IMR-90 (cell line): ENCODE data around the gene LCP1. TPM values are rescaled to one million over a fixed set of nuclear protein-coding genes. Genes with fewer than 3 reads are reported as not detected.

Experiments used
- ATAC-seq: fragments of 200-7000 bp; cut with Tn5 transposase; 2 replicates; pipeline ENCODE4 v1.9.1; 2020; ENCODE audit warnings: low read depth, mild to moderate bottlenecking, moderate library complexity
- BruUV-seq: library from RNA; stranded (reverse); fragments of 400-500 nt; replicated peaks from 2 replicates; lab custom pipeline; 2021; lab: Mats Ljungman, UMichigan
- CTCF ChIA-PET: fragments of 300-600 bp; formaldehyde crosslinking; extraction: SDS; loops from one replicate; lab custom pipeline; 2021; ENCODE audit warnings: antibody characterized with exemption; lab: Yijun Ruan, JAX
- POLR2A ChIA-PET: fragments of 300-600 bp; sonication (Branson Sonifier 250); formaldehyde crosslinking; loops from one replicate; lab custom pipeline; 2022; ENCODE audit warnings: antibody characterized with exemption; ENCODE audit not compliant: unreplicated experiment; lab: Charles Lee
- DNase-seq: peaks from one replicate; pipeline ENCODE4 v3.0.0; 2013
- H2AFZ ChIP-seq: replicated peaks from 2 replicates; pipeline ENCODE3; 2013; ENCODE audit warnings: low read length, mild to moderate bottlenecking; ENCODE audit not compliant: poor library complexity
- H2AK5ac ChIP-seq: 2 replicates; pipeline ENCODE4 v1.6.1; 2013; ENCODE audit warnings: low read depth, low read length, inconsistent platforms
- H2AK9ac ChIP-seq: replicated peaks from 2 replicates; pipeline ENCODE3; 2013; ENCODE audit warnings: mild to moderate bottlenecking, low read depth, low read length, moderate library complexity; ENCODE audit not compliant: poor library complexity
- H2BK120ac ChIP-seq: 2 replicates; pipeline ENCODE4 v1.6.1; 2013; ENCODE audit warnings: low read depth, low read length, inconsistent platforms
- H2BK15ac ChIP-seq: 3 replicates; pipeline ENCODE4 v1.6.1; 2013; ENCODE audit warnings: low read depth, low read length, inconsistent platforms
- H2BK20ac ChIP-seq: 2 replicates; pipeline ENCODE4 v1.6.1; 2013; ENCODE audit warnings: low read depth, mild to moderate bottlenecking, inconsistent platforms, low read length, moderate library complexity
- H2BK5ac ChIP-seq: 2 replicates; pipeline ENCODE4 v1.6.1; 2013; ENCODE audit warnings: mild to moderate bottlenecking, low read depth, low read length, inconsistent platforms; ENCODE audit not compliant: poor library complexity, severe bottlenecking
- H3K14ac ChIP-seq: replicated peaks from 2 replicates; pipeline ENCODE4 v1.6.1; 2013; ENCODE audit warnings: low read depth, low read length, inconsistent platforms
- H3K18ac ChIP-seq: 2 replicates; pipeline ENCODE4 v1.6.1; 2013; ENCODE audit warnings: low read depth, low read length, control low read depth
- H3K23ac ChIP-seq: 2 replicates; pipeline ENCODE4 v1.6.1; 2013; ENCODE audit warnings: low read depth, low read length, inconsistent platforms
- H3K27ac ChIP-seq: 2 replicates; pipeline ENCODE4 v1.5.1; 2013; ENCODE audit warnings: mild to moderate bottlenecking, control low read depth, low read length; ENCODE audit not compliant: insufficient read depth
- H3K27me3 ChIP-seq: 2 replicates; pipeline ENCODE4 v1.6.1; 2013; ENCODE audit warnings: low read length; ENCODE audit not compliant: control insufficient read depth, insufficient read depth
- H3K36me3 ChIP-seq: 2 replicates; pipeline ENCODE4 v1.6.1; 2013; ENCODE audit warnings: low read length, mixed read lengths; ENCODE audit not compliant: control insufficient read depth, insufficient read depth
- H3K4ac ChIP-seq: 2 replicates; pipeline ENCODE4 v1.6.1; 2013; ENCODE audit warnings: low read depth, low read length, inconsistent platforms
- H3K4me1 ChIP-seq: 2 replicates; pipeline ENCODE4 v1.6.1; 2013; ENCODE audit warnings: low read length, mixed read lengths; ENCODE audit not compliant: control insufficient read depth, insufficient read depth
- H3K4me2 ChIP-seq: 2 replicates; pipeline ENCODE4 v1.6.1; 2013; ENCODE audit warnings: low read depth, mild to moderate bottlenecking, control low read depth, low read length, moderate library complexity
- H3K4me3 ChIP-seq: 2 replicates; pipeline ENCODE4 v1.5.1; 2013; ENCODE audit warnings: low read depth, mild to moderate bottlenecking, control low read depth, low read length, moderate library complexity; ENCODE audit not compliant: insufficient read depth
- H3K56ac ChIP-seq: 2 replicates; pipeline ENCODE4 v1.6.1; 2013; ENCODE audit warnings: low read length, inconsistent platforms; ENCODE audit not compliant: insufficient read depth; ENCODE audit errors: extremely low read depth
- H3K79me1 ChIP-seq, 2 experiments: 2 replicates each; pipeline ENCODE4 v1.6.1; 2013; ENCODE audit warnings: low read length in 2 of 2, inconsistent platforms in 1 of 2, low read depth in 1 of 2
- H3K9ac ChIP-seq: 2 replicates; pipeline ENCODE4 v1.6.1; 2013; ENCODE audit warnings: low read depth, low read length, control low read depth
- H3K9me1 ChIP-seq: 2 replicates; pipeline ENCODE4 v1.6.1; 2013; ENCODE audit warnings: low read length, inconsistent platforms; ENCODE audit not compliant: insufficient read depth
- H3K9me3 ChIP-seq: 2 replicates; pipeline ENCODE4 v1.6.1; 2013; ENCODE audit warnings: low read length; ENCODE audit not compliant: control insufficient read depth, insufficient read depth
- H4K20me1 ChIP-seq: 2 replicates; pipeline ENCODE4 v1.6.1; 2013; ENCODE audit warnings: low read length, inconsistent platforms; ENCODE audit not compliant: insufficient read depth
- H4K5ac ChIP-seq: 2 replicates; pipeline ENCODE4 v1.6.1; 2013; ENCODE audit warnings: mild to moderate bottlenecking, low read depth, low read length, control low read depth
- H4K8ac ChIP-seq, 2 experiments: 2 replicates each; pipeline ENCODE4 v1.6.1; 2013; ENCODE audit warnings: low read depth in 2 of 2, low read length in 2 of 2, control low read depth in 1 of 2, inconsistent platforms in 1 of 2
- H4K91ac ChIP-seq: 2 replicates; pipeline ENCODE4 v1.6.1; 2013; ENCODE audit warnings: low read depth, low read length, inconsistent platforms; ENCODE audit not compliant: insufficient read depth
- BHLHE40 ChIP-seq: fragments of 150-350 bp; IDR thresholded peaks from 2 replicates; pipeline ENCODE4 v1.6.1; 2016; ENCODE audit warnings: mild to moderate bottlenecking, low read depth, low read length
- CEBPB ChIP-seq: IDR thresholded peaks from 2 replicates; pipeline ENCODE4 v1.6.1; 2012; ENCODE audit warnings: low read depth, low read length, improper control_type of control experiment
- CTCF ChIP-seq: conservative IDR thresholded peaks from 2 replicates; pipeline ENCODE4 v1.5.1; 2012; ENCODE audit warnings: mild to moderate bottlenecking, low read depth, low read length, improper control_type of control experiment
- MAFK ChIP-seq: IDR thresholded peaks from 2 replicates; pipeline ENCODE4 v1.6.1; 2012; ENCODE audit warnings: low read depth, low read length, improper control_type of control experiment
- RCOR1 ChIP-seq: IDR thresholded peaks from 2 replicates; pipeline ENCODE4 v1.6.1; 2012; ENCODE audit warnings: mild to moderate bottlenecking, low read length, improper control_type of control experiment; ENCODE audit not compliant: insufficient replicate concordance
- RFX5 ChIP-seq: IDR thresholded peaks from 2 replicates; pipeline ENCODE4 v1.8.0; 2012; ENCODE audit warnings: low read depth, mild to moderate bottlenecking, low read length, moderate library complexity
- WGBS, 2 experiments: methylation state at CpG; one replicate each; pipeline versions ENCODE4 v1.1.5 to v1.1.7; 2013; ENCODE audit warnings: missing lambda C conversion rate in 2 of 2; ENCODE audit not compliant: insufficient read length in 1 of 2; ENCODE audit errors: extremely low coverage in 2 of 2; 5-methylcytosine and 5-hydroxymethylcytosine counted together
- dilution Hi-C: fragments of 300-500 bp; cut with HindIII; formaldehyde crosslinking; loops from one replicate; pipeline ENCODE4 v1.14.3; 2018; ENCODE audit warnings: low sequenced_read_pairs; ENCODE audit not compliant: unreplicated experiment
- in situ Hi-C: fragments of 300-500 bp; cut with MboI; formaldehyde crosslinking; loops from 3 replicates; pipeline ENCODE4 v1.14.3; 2019; ENCODE audit warnings: low sequenced_read_pairs, inconsistent platforms, mixed read lengths
- intact Hi-C: fragments of 100-400 bp; cut with micrococcal nuclease; formaldehyde crosslinking; loops from 2 replicates; pipeline ENCODE4 v1.10.0; 2022
- polyA plus RNA-seq, 3 experiments: library from polyadenylated mRNA; depleted of rRNA; stranded (reverse); fragments of >200 nt; gene quantifications; 2 replicates each; pipeline ENCODE4 v1.2.3, GENCODE V29; 2012; ENCODE audit warnings: low replicate concordance in 1 of 3
- total RNA-seq: library from RNA; depleted of rRNA; stranded (reverse); fragments of >200 nt; gene quantifications from 2 replicates; pipeline ENCODE4 v1.2.3, GENCODE V29; 2012
- TF ChIP-seq, protein P1 (sequence below): fragments of 150-350 bp; IDR thresholded peaks from 2 replicates; pipeline ENCODE4 v1.6.1; 2016; ENCODE audit warnings: low read depth, mild to moderate bottlenecking, low read length, moderate library complexity, borderline replicate concordance

LCP1 gene
- total and polyA plus RNA-seq, 2 of the 4 experiments (the other 2 are of a cell fraction) = not detected

DNA sequence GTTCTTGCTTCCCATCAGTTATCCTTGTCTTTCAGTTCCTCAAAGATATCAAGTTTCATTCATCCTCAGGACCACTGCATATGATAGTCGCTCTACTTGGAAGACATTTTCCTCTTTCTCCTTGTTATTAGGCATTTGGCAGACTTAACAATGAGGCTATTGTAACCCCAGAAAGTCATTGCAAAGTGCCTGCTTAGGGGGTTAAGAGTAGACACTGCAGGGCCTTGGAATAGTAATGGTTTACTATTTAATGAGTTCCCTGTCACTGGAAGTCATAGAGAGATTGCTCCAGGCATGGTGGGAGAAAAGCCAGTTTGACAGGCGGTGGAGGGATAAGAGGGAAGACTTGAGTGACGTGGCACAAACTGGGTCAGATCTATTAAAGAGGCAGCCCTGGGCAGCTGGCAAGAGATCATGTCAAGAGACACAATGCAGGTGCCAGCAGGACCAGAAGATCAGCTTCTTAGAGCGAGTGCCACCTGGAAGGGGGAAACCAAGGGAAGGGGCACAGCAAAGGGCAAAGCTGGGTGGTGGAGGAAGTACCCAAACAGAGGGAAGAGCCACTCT, 60.3 kb downstream of the LCP1 start:
- Histone ChIP-seq H3K23ac (no peak overlapping the region), H3K18ac (no peak overlapping the region), H3K4ac (no peak overlapping the region), H3K14ac (no peak overlapping the region), H2AK5ac (no peak overlapping the region), H3K36me3 (no peaks in the 10 kb centered on the region), H4K5ac (no peak overlapping the region), H3K79me1 (no peaks in the 10 kb centered on the region), H2BK20ac (no peak overlapping the region), H2BK15ac (no peak overlapping the region), H4K20me1 (no peaks in the 10 kb centered on the region), H3K9me3 (no peaks in the 10 kb centered on the region), H3K27me3 (peaks cover 6% of the 10 kb centered on the region), H2BK5ac (no peak overlapping the region), H2AK9ac (no peak overlapping the region), H3K56ac (no peak overlapping the region), H3K27ac (no peak overlapping the region), H4K8ac (no peak overlapping the region), H3K4me3 (no peak overlapping the region), H2BK120ac (no peak overlapping the region), H3K4me1 (no peaks in the 10 kb centered on the region), H3K9me1 (no peaks in the 10 kb centered on the region), H2AFZ (no peak overlapping the region), H3K4me2 (no peak overlapping the region), H4K91ac (no peak overlapping the region), H3K9ac (no peak overlapping the region)
- TF ChIP-seq, protein P1, sequence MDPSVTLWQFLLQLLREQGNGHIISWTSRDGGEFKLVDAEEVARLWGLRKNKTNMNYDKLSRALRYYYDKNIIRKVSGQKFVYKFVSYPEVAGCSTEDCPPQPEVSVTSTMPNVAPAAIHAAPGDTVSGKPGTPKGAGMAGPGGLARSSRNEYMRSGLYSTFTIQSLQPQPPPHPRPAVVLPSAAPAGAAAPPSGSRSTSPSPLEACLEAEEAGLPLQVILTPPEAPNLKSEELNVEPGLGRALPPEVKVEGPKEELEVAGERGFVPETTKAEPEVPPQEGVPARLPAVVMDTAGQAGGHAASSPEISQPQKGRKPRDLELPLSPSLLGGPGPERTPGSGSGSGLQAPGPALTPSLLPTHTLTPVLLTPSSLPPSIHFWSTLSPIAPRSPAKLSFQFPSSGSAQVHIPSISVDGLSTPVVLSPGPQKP = no peak
- TF ChIP-seq CEBPB (no peak), CTCF (no peak), BHLHE40 (no peak), MAFK (no peak), RFX5 (no peak), RCOR1 (no peak)
- intact Hi-C loops = no loop called here
- in situ Hi-C loops = loop anchor here (10.0 kb wide), 1 partner anchor 497 kb away; no protein-coding TSS in a partner anchor
- 62% methylated on average over 3 of the region's 4 CpGs; no CpG with 5 or more reads in 1 of the 2 experiments for WGBS, 2 experiments
- BruUV-seq = no TSS peak
- dilution Hi-C loops = no loop called here
- CTCF ChIA-PET = no interaction called here
- DNase-seq (no peak), ATAC-seq (no peak)
- POLR2A ChIA-PET = no interaction called here
